SJCRH30 (cell line): Measurements from ENCODE around the gene PICK1. TPM values are rescaled to one million over a fixed set of nuclear protein-coding genes. Genes with fewer than 3 reads are reported as not detected.

Experiments
- DNase-seq, 2 experiments: peaks; one replicate each; pipeline ENCODE4 v3.0.0-alpha.2; 2015 to 2020
- H3K27ac ChIP-seq: fragments of 250-450 bp; sonication (Bioruptor Pico); 2 replicates; pipeline ENCODE4 v1.5.1; 2020; ENCODE audit warnings: mild to moderate bottlenecking, moderate library complexity
- H3K27me3 ChIP-seq: fragments of 250-450 bp; sonication (Bioruptor Pico); 2 replicates; pipeline ENCODE4 v1.5.1; 2020; ENCODE audit warnings: mild to moderate bottlenecking, moderate library complexity
- H3K36me3 ChIP-seq: fragments of 250-450 bp; sonication (Bioruptor Pico); 2 replicates; pipeline ENCODE4 v1.5.1; 2020; ENCODE audit warnings: mild to moderate bottlenecking, moderate library complexity
- H3K4me1 ChIP-seq: fragments of 250-450 bp; sonication (Bioruptor Pico); 2 replicates; pipeline ENCODE4 v1.5.1; 2020; ENCODE audit warnings: mild to moderate bottlenecking, moderate library complexity
- H3K4me3 ChIP-seq: fragments of 250-450 bp; sonication (Bioruptor Pico); 2 replicates; pipeline ENCODE4 v1.5.1; 2020; ENCODE audit warnings: mild to moderate bottlenecking, moderate library complexity
- H3K9me3 ChIP-seq: fragments of 250-450 bp; sonication (Bioruptor Pico); replicated peaks from 2 replicates; pipeline ENCODE4 v1.5.1; 2020; ENCODE audit warnings: mild to moderate bottlenecking, moderate library complexity
- total RNA-seq: library from RNA; depleted of rRNA; stranded (reverse); fragments of >200 nt; shearing (Covaris generic); gene quantifications from 2 replicates; pipeline ENCODE4 v1.2.3, GENCODE V29; 2014

PICK1 gene
- total RNA-seq, 1 experiment from 2014 or later = 0.45 TPM

- H3K27me3 ChIP-seq = peaks cover 16% of the 10 kb centered on the region; the same call in 1 of the 2 replicates
- no peaks in the 10 kb centered on the region for H3K4me1 ChIP-seq
- H3K4me3 ChIP-seq = no peak overlapping the region
- H3K36me3 ChIP-seq = no peaks in the 10 kb centered on the region
- no peak overlapping the region for H3K27ac ChIP-seq
- no peaks in the 10 kb centered on the region for H3K9me3 ChIP-seq
- peak; percentile 26 to 40 for DNase-seq
Measured at GRCh38 chr22:38026130-38027111, 30.8 kb upstream of the PICK1 start.

DNA sequence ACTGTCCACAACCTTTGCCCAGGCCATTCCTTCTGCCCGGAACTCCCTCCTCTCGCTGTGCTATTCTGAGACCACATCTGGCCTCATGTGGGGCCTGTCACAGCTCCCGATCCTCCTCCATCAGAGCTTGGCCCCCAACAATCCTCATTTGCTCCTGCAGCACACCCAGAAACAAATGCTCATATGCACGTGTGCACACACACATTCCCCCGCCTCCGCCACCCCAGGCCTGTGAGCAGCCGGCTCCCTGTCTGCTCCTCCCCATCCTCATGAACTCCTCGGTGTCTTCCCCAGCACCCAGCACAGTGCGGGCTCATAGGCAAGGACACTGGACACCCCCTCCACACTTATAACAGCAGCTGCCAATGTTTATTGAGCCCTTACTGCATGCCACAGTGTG is 29.7 kb upstream of the PICK1 start:
- no peaks in the 10 kb centered on the region for H3K36me3 ChIP-seq
- no peaks in the 10 kb centered on the region for H3K4me1 ChIP-seq
- no peak overlapping the region for H3K27ac ChIP-seq
- no peak overlapping the region for H3K4me3 ChIP-seq
- H3K27me3 ChIP-seq = peaks cover 16% of the 10 kb centered on the region; the same call in 1 of the 2 replicates
- no peak for DNase-seq
- H3K9me3 ChIP-seq = no peaks in the 10 kb centered on the region

DNA sequence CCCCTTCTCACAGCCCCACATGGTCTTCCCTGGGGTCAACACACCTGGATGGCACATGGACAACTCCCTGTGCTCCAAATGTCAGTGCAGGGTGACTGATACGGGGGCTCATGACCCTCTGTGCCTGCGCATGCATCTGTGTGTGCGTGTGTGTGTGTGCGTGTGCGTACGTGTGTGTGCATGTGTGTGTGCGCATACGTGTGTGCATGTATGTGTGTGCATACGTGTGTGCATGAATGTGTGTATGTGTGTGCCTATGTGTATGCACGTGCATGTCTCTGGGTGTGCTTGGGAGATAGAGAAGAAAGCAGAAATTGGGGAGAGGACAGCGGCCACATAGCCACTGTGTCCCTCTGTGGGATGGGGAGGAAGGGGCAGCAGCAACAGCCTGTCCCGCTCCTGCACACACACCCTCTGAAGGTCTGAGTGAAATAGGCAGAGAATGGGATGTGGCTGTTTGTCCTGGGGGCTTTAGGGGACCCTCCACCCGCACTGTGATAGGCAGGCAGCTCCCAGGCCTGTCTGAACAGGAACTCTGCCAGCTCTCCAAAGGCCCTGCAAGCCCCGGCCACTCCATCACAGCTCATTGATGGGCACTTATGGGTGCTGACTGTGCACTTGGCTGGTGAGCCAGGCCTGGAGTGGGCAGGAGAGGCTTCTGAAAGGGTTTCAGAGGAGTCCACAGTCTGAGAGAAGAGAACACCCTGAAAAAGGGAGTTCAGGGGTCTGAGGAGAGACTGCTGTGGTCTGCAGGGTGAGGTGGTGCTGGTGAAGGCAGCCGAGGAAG is 28.7 kb upstream of the PICK1 start:
- Histone ChIP-seq H3K36me3 (no peaks in the 10 kb centered on the region), H3K27me3 (peaks cover 16% of the 10 kb centered on the region; the same call in 1 of the 2 replicates), H3K27ac (no peak overlapping the region), H3K9me3 (no peaks in the 10 kb centered on the region), H3K4me3 (no peak overlapping the region), H3K4me1 (no peaks in the 10 kb centered on the region)
- DNase-seq = no peak

- no peaks in the 10 kb centered on the region; the same call in 1 of the 2 replicates for H3K4me1 ChIP-seq
Measured at GRCh38 chr22:38029370-38029769, 27.8 kb upstream of the PICK1 start.

GRCh38 chr22:38029901-38030300 is 27.3 kb upstream of the PICK1 start:
- H3K4me3 ChIP-seq = no peak overlapping the region
- no peaks in the 10 kb centered on the region; the same call in 1 of the 2 replicates for H3K4me1 ChIP-seq
- H3K9me3 ChIP-seq = no peaks in the 10 kb centered on the region
- H3K36me3 ChIP-seq = no peaks in the 10 kb centered on the region
- no peak for DNase-seq
- H3K27ac ChIP-seq = no peak overlapping the region
- H3K27me3 ChIP-seq = peaks cover 16% of the 10 kb centered on the region; the same call in 1 of the 2 replicates

More at GRCh38 chr22:38029370-38029769, 27.8 kb upstream of the PICK1 start:
- no peak overlapping the region for H3K4me3 ChIP-seq
- peaks cover 16% of the 10 kb centered on the region; the same call in 1 of the 2 replicates for H3K27me3 ChIP-seq
- DNase-seq = no peak
- H3K27ac ChIP-seq = no peak overlapping the region
- H3K9me3 ChIP-seq = no peaks in the 10 kb centered on the region
- H3K36me3 ChIP-seq = no peaks in the 10 kb centered on the region

DNA sequence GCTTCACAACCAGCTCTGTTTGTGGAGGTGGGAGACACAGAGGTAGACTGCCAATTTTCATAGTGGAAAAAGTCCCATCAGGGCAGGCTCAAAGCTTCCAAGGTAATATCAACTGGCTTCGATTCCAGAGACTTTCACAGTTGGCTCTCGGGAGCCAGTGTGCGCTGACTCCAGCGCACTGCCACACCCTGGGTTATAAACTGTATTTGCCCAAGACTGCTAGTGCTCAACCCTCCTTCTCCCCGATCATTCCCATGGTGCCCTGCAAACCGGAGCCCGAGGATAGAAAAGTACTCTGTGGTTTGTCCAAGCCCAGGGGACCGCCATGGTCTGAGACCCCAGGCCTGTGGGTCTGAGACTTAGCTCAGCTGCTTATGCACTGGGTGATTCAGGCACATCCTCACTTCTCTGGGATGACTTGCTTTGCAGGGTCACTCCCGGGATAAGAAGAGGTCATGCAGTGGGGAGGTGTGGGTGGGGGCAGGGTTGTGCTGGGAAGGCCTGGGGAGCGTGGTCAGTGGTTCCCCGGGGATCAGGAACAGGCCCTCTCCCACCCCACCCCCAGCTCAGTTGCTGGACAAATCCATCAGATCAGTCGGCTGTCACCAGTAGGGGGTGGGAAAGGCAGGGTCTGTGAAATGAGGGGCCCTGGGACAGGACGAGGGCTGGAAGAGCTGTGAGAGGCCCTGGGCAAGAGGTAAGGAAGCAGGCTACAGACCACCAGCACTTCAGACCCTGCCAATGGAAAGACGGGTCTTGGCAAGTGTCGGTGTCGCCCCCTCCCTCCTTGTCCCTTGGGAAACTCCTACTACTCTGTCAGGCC is 26.7 kb upstream of the PICK1 start:
- no peaks in the 10 kb centered on the region; the same call in 1 of the 2 replicates for H3K4me1 ChIP-seq
- H3K27me3 ChIP-seq = peaks cover 16% of the 10 kb centered on the region; the same call in 1 of the 2 replicates
- no peak for DNase-seq
- H3K36me3 ChIP-seq = no peaks in the 10 kb centered on the region
- no peak overlapping the region for H3K27ac ChIP-seq
- no peaks in the 10 kb centered on the region for H3K9me3 ChIP-seq
- H3K4me3 ChIP-seq = no peak overlapping the region

GRCh38 chr22:38031491-38031890 is 25.7 kb upstream of the PICK1 start:
- H3K4me3 ChIP-seq = no peak overlapping the region
- no peaks in the 10 kb centered on the region for H3K9me3 ChIP-seq
- no peaks in the 10 kb centered on the region for H3K36me3 ChIP-seq
- H3K4me1 ChIP-seq = no peaks in the 10 kb centered on the region; the same call in 1 of the 2 replicates
- H3K27ac ChIP-seq = no peak overlapping the region
- DNase-seq = no peak
- H3K27me3 ChIP-seq = peaks cover 16% of the 10 kb centered on the region; the same call in 1 of the 2 replicates

DNA sequence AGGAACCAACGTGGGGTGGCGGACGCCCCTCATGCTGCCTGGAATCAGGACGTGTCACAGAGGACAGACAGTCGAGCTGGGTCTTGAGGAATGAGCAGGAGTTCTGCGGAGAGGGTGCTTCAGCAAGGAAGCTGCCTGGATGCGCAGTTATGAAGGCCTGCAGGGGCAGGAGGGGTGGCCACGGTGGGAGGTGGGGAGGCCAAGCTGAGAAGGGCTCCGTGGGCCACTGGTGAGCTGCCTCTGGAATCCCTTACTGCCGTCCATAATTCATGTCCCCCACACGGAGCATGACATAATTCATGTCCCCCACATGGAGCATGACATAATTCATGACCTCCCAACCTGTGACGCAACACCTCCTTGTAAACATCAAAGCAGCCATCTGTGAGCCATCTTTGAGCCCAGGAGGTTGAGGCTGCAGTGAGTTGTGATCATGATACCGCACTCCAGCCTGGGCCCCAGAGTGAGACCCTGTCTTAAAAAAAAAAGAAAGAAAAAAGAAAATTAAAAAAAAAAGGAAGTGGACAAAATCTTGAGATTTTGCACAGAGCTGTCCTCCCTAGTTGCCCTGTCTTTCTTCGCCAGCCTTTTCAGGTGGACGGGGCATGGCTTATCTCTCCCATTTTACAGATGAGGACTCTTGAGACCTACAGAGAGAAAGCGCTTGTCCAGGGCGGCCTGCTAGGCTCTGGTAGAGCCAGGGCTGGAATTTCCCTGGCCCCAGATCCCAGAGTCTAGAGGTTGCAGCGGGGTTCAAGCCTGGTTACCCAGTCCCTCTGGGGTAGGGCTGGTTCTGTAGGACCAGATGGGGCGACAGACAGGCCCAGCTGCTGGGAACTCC is 24.3 kb upstream of the PICK1 start:
- DNase-seq = no peak
- Histone ChIP-seq H3K27me3 (0 out of 2 replicates have a peak, but pooled peaks cover 11% of the 10 kb centered on the region), H3K4me3 (no peak overlapping the region), H3K36me3 (no peaks in the 10 kb centered on the region), H3K9me3 (no peaks in the 10 kb centered on the region), H3K4me1 (no peaks in the 10 kb centered on the region; the same call in 1 of the 2 replicates), H3K27ac (no peak overlapping the region)

- no peaks in the 10 kb centered on the region; the same call in 1 of the 2 replicates for H3K4me1 ChIP-seq
- H3K27ac ChIP-seq = no peak overlapping the region
- no peaks in the 10 kb centered on the region for H3K36me3 ChIP-seq
Measured at GRCh38 chr22:38033522-38034277, 23.5 kb upstream of the PICK1 start.

GRCh38 chr22:38034278-38034882 is 22.8 kb upstream of the PICK1 start:
- no peak overlapping the region for H3K27ac ChIP-seq
- H3K36me3 ChIP-seq = no peaks in the 10 kb centered on the region
- DNase-seq = no peak

More at GRCh38 chr22:38033522-38034277, 23.5 kb upstream of the PICK1 start:
- Histone ChIP-seq H3K4me3 (no peak overlapping the region), H3K9me3 (no peaks in the 10 kb centered on the region), H3K27me3 (0 out of 2 replicates have a peak, but pooled peaks cover 11% of the 10 kb centered on the region)
- no peak for DNase-seq

DNA sequence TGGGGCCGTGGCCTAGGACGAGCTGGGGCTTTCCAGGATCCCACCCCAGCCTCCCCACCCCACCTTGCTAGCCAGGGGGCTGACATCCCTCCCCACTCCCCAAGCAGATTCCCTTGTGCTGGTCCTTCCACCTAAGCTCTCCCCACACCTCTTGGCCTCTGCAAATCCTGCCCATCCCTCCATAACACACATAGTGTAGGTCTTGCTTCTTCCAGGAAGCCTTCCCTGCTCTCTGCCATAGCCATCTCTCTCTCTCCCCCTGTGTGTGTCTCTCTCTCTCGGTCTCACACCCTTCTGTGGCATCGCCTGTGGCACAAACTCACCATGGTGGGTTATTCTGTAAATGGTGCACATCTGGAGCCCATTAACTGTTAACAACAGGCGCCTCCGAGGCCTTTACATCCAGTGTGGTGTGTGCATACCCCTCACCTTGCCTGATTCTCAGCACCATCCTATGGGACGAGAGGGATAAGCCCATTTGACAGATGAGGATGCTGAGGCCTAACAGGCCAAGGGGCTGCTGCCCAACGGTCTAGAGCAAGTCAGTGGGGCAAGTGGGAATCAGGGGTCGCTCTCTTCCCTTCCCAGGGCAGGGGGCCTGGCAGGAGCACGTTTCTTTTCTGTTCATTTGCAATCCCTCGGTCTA is 22.2 kb upstream of the PICK1 start:
- H3K27ac ChIP-seq = no peak overlapping the region
- DNase-seq = no peak
- no peaks in the 10 kb centered on the region; the same call in 1 of the 2 replicates for H3K4me1 ChIP-seq
- H3K27me3 ChIP-seq = 0 out of 2 replicates have a peak, but pooled peaks cover 5% of the 10 kb centered on the region
- no peaks in the 10 kb centered on the region for H3K9me3 ChIP-seq
- H3K36me3 ChIP-seq = no peaks in the 10 kb centered on the region
- H3K4me3 ChIP-seq = no peak overlapping the region

More at GRCh38 chr22:38034278-38034882, 22.8 kb upstream of the PICK1 start:
- H3K4me1 ChIP-seq = no peaks in the 10 kb centered on the region; the same call in 1 of the 2 replicates
- H3K9me3 ChIP-seq = no peaks in the 10 kb centered on the region
- no peak overlapping the region for H3K4me3 ChIP-seq
- 0 out of 2 replicates have a peak, but pooled peaks cover 9% of the 10 kb centered on the region for H3K27me3 ChIP-seq

DNA sequence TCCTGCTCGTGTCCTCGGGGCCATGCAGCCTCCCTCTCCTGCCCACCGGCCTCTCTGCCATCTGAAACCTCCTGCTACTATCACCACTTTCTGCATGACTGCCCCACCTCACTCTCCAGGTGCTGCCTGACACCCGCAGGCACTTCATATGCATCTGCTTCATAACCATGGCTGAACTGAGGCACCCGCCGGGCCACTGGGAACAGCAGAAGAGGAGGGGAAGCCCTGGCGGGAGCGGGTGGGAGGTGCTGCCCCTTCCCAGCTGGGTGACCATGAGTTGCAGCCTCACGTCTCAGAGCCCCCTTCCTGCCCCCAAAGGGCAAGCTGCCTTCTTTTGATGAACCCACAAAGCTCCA is 21.7 kb upstream of the PICK1 start:
- Histone ChIP-seq H3K4me3 (no peak overlapping the region), H3K4me1 (no peaks in the 10 kb centered on the region; the same call in 1 of the 2 replicates), H3K36me3 (no peaks in the 10 kb centered on the region), H3K9me3 (no peaks in the 10 kb centered on the region), H3K27ac (no peak overlapping the region), H3K27me3 (0 out of 2 replicates have a peak, but pooled peaks cover 4% of the 10 kb centered on the region)
- DNase-seq = no peak
